Measurements from ENCODE around the gene TJP3.

DNA sequence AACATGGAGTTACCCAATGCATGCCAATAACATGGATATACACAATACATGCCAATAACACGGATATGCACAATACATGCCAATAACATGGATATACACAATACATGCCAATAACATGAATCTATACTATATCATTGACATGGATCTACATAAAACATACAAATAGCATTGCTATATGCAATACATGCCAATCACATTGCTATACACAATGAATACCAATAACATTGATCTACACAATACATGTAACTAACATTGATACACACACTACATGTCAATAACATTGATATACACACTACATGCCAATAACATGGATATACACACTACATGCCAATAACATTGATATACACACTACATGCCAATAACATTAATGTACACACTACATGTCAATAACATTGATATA, 7.0 kb upstream of the TJP3 start:
- TF ChIP-seq POLR2A (IDR thresholded peaks at IDR 0.05; ENCODE audit: low read length) (no peak), GATA1 (IDR thresholded peaks at IDR 0.05; ENCODE audit: low read depth, low read length) (no peak)

All from erythroblast (primary cell).